Stimulated activated naive B cell treated with anti-CD40 and anti-IgM and Interleukin-4, amounts not matched to agents 10 μg/mL and 1 μg/mL and 100 μg/mL, for 72 hours (primary cell): ENCODE measurements around the gene SRD5A3.

Experiments used
- ATAC-seq, 2 donors: fragments of 150-1000 bp; cut with Tn5 transposase; replicated peaks; 2 replicates each; pipeline ENCODE4 v1.10.0; 2021; ENCODE audit warnings: moderate library complexity in 1 of 2
- DNase-seq: peaks from one replicate; pipeline ENCODE4 v3.0.0; 2021
- H3K27ac Mint-ChIP-seq: one replicate; pipeline ENCODE4 v1.8.0; 2022; ENCODE audit warnings: mild to moderate bottlenecking, mixed read lengths
- H3K27me3 Mint-ChIP-seq, 2 donors: one replicate each; pipeline ENCODE4 v1.8.0; 2022; ENCODE audit warnings: mixed read lengths in 2 of 2
- H3K36me3 Mint-ChIP-seq, 2 donors: one replicate each; pipeline ENCODE4 v1.8.0; 2022; ENCODE audit warnings: mixed read lengths in 2 of 2, mild to moderate bottlenecking in 1 of 2
- H3K4me1 Mint-ChIP-seq, 2 donors: one replicate each; pipeline ENCODE4 v1.8.0; 2022; ENCODE audit warnings: mixed read lengths in 2 of 2, mild to moderate bottlenecking in 1 of 2
- H3K4me3 Mint-ChIP-seq, 2 donors: one replicate each; pipeline ENCODE4 v1.8.0; 2022; ENCODE audit warnings: mild to moderate bottlenecking in 2 of 2, mixed read lengths in 2 of 2, moderate library complexity in 1 of 2
- H3K9me3 Mint-ChIP-seq, 2 donors: one replicate each; pipeline ENCODE4 v1.8.0; 2022; ENCODE audit warnings: mixed read lengths in 2 of 2, mild to moderate bottlenecking in 1 of 2

Gene SRD5A3

GRCh38 chr4:55397126-55397436, 51.0 kb downstream of the SRD5A3 start:
- ATAC-seq (no peak), DNase-seq (no peak)
- Mint-ChIP-seq H3K9me3 (no peaks in the 10 kb centered on the region), H3K36me3 (peaks cover 7 to 27% of the 10 kb centered on the region in 2 donors), H3K27ac (peak overlapping the region; percentile 85), H3K4me1 (peaks cover 29 to 42% of the 10 kb centered on the region in 2 donors), H3K27me3 (no peaks in the 10 kb centered on the region), H3K4me3 (peak overlapping the region; percentile 91 to 96)

- peaks cover 29 to 42% of the 10 kb centered on the region in 2 donors for H3K4me1 Mint-ChIP-seq
- ATAC-seq (no peak), DNase-seq (no peak)
- H3K27me3 Mint-ChIP-seq, result no peaks in the 10 kb centered on the region
- H3K9me3 Mint-ChIP-seq, result no peaks in the 10 kb centered on the region
- peak overlapping the region; percentile 91 to 96 for H3K4me3 Mint-ChIP-seq
- H3K27ac Mint-ChIP-seq, result peak overlapping the region; percentile 85
- H3K36me3 Mint-ChIP-seq, result peaks cover 7 to 27% of the 10 kb centered on the region in 2 donors
Measured at GRCh38 chr4:55397520-55398321, 51.7 kb downstream of the SRD5A3 start.

- Mint-ChIP-seq H3K27me3 (no peaks in the 10 kb centered on the region), H3K27ac (no peak overlapping the region), H3K9me3 (no peaks in the 10 kb centered on the region), H3K4me3 (peak overlapping the region; percentile 91 to 96), H3K4me1 (peaks cover 30 to 43% of the 10 kb centered on the region in 2 donors), H3K36me3 (peaks cover 8 to 31% of the 10 kb centered on the region in 2 donors)
- ATAC-seq (no peak), DNase-seq (no peak)
Measured at GRCh38 chr4:55398461-55398860, 52.4 kb downstream of the SRD5A3 start.

- H3K36me3 Mint-ChIP-seq, result peaks cover 12 to 36% of the 10 kb centered on the region in 2 donors
- H3K27ac Mint-ChIP-seq, result no peak overlapping the region
- H3K9me3 Mint-ChIP-seq, result no peaks in the 10 kb centered on the region
- peaks cover 34 to 48% of the 10 kb centered on the region in 2 donors for H3K4me1 Mint-ChIP-seq
- ATAC-seq, result no peak
- DNase-seq, result no peak
- H3K4me3 Mint-ChIP-seq, result peak overlapping the region; percentile 9 to 59
- H3K27me3 Mint-ChIP-seq, result no peaks in the 10 kb centered on the region
Measured at GRCh38 chr4:55398966-55399365, 52.9 kb downstream of the SRD5A3 start.

GRCh38 chr4:55399581-55399980, 53.5 kb downstream of the SRD5A3 start:
- peaks cover 14 to 38% of the 10 kb centered on the region in 2 donors for H3K36me3 Mint-ChIP-seq
- no peak for ATAC-seq
- no peaks in the 10 kb centered on the region for H3K9me3 Mint-ChIP-seq
- H3K27ac Mint-ChIP-seq, result no peak overlapping the region
- no peak overlapping the region for H3K4me3 Mint-ChIP-seq
- no peak for DNase-seq
- H3K4me1 Mint-ChIP-seq, result peaks cover 30 to 50% of the 10 kb centered on the region in 2 donors
- no peaks in the 10 kb centered on the region for H3K27me3 Mint-ChIP-seq

GRCh38 chr4:55405073-55405472, 59.0 kb downstream of the SRD5A3 start:
- H3K27ac Mint-ChIP-seq, result no peak overlapping the region
- no peak overlapping the region for H3K4me3 Mint-ChIP-seq
- peaks cover 30 to 43% of the 10 kb centered on the region in 2 donors for H3K36me3 Mint-ChIP-seq
- peaks cover 33 to 43% of the 10 kb centered on the region in 2 donors for H3K4me1 Mint-ChIP-seq
- H3K27me3 Mint-ChIP-seq, result no peaks in the 10 kb centered on the region
- DNase-seq, result no peak
- ATAC-seq, result no peak
- no peaks in the 10 kb centered on the region for H3K9me3 Mint-ChIP-seq

GRCh38 chr4:55406545-55406944, 60.5 kb downstream of the SRD5A3 start:
- Mint-ChIP-seq H3K9me3 (no peaks in the 10 kb centered on the region), H3K4me1 (peaks cover 28 to 37% of the 10 kb centered on the region in 2 donors), H3K27ac (peak overlapping the region; percentile 77), H3K27me3 (no peaks in the 10 kb centered on the region), H3K4me3 (no peak overlapping the region), H3K36me3 (peaks cover 30 to 33% of the 10 kb centered on the region in 2 donors)
- no peak for ATAC-seq
- no peak for DNase-seq

GRCh38 chr4:55407119-55407518, 61.1 kb downstream of the SRD5A3 start:
- DNase-seq (no peak), ATAC-seq (no peak)
- Mint-ChIP-seq H3K4me1 (peaks cover 28 to 42% of the 10 kb centered on the region in 2 donors), H3K27ac (no peak overlapping the region), H3K9me3 (no peaks in the 10 kb centered on the region), H3K27me3 (no peaks in the 10 kb centered on the region), H3K4me3 (no peak overlapping the region), H3K36me3 (peaks cover 30 to 37% of the 10 kb centered on the region in 2 donors)

- Mint-ChIP-seq H3K36me3 (peaks cover 30 to 37% of the 10 kb centered on the region in 2 donors), H3K9me3 (no peaks in the 10 kb centered on the region), H3K4me1 (peaks cover 28 to 42% of the 10 kb centered on the region in 2 donors), H3K4me3 (no peak overlapping the region), H3K27ac (no peak overlapping the region), H3K27me3 (no peaks in the 10 kb centered on the region)
- ATAC-seq (no peak), DNase-seq (no peak)
Measured at GRCh38 chr4:55407764-55408163, 61.7 kb downstream of the SRD5A3 start.

GRCh38 chr4:55409468-55410171, 63.6 kb downstream of the SRD5A3 start:
- peak; percentile 94 to 97 for ATAC-seq
- peak overlapping the region; percentile 21 for H3K27ac Mint-ChIP-seq

GRCh38 chr4:55410431-55410830, 64.4 kb downstream of the SRD5A3 start:
- Mint-ChIP-seq H3K27me3 (no peaks in the 10 kb centered on the region), H3K36me3 (peaks cover 19 to 24% of the 10 kb centered on the region in 2 donors), H3K4me3 (no peak overlapping the region)

More at GRCh38 chr4:55409468-55410171, 63.6 kb downstream of the SRD5A3 start:
- H3K9me3 Mint-ChIP-seq, result no peaks in the 10 kb centered on the region
- peak overlapping the region; percentile 19 to 48 for H3K4me3 Mint-ChIP-seq
- peaks cover 23 to 35% of the 10 kb centered on the region in 2 donors for H3K4me1 Mint-ChIP-seq
- no peaks in the 10 kb centered on the region for H3K27me3 Mint-ChIP-seq
- DNase-seq, result peak; percentile 58
- H3K36me3 Mint-ChIP-seq, result peaks cover 23 to 25% of the 10 kb centered on the region in 2 donors

GRCh38 chr4:55411621-55412020, 65.6 kb downstream of the SRD5A3 start:
- Mint-ChIP-seq H3K27me3 (no peaks in the 10 kb centered on the region), H3K4me1 (peaks cover 14 to 25% of the 10 kb centered on the region in 2 donors), H3K4me3 (no peak overlapping the region), H3K27ac (no peak overlapping the region), H3K9me3 (no peaks in the 10 kb centered on the region), H3K36me3 (peaks cover 12 to 15% of the 10 kb centered on the region in 2 donors)
- DNase-seq (no peak), ATAC-seq (no peak)

More at GRCh38 chr4:55410431-55410830, 64.4 kb downstream of the SRD5A3 start:
- no peak for DNase-seq
- Mint-ChIP-seq H3K4me1 (peaks cover 23 to 34% of the 10 kb centered on the region in 2 donors), H3K27ac (no peak overlapping the region), H3K9me3 (no peaks in the 10 kb centered on the region)
- no peak for ATAC-seq

GRCh38 chr4:55416176-55416575, 70.1 kb downstream of the SRD5A3 start:
- DNase-seq, result no peak
- Mint-ChIP-seq H3K9me3 (no peaks in the 10 kb centered on the region), H3K27ac (no peak overlapping the region), H3K27me3 (no peaks in the 10 kb centered on the region), H3K36me3 (peaks cover 10 to 25% of the 10 kb centered on the region in 2 donors), H3K4me3 (no peak overlapping the region), H3K4me1 (peaks cover 2 to 5% of the 10 kb centered on the region in 2 donors)
- no peak for ATAC-seq
